ENCODE measurements around the gene HERC4.

DNA sequence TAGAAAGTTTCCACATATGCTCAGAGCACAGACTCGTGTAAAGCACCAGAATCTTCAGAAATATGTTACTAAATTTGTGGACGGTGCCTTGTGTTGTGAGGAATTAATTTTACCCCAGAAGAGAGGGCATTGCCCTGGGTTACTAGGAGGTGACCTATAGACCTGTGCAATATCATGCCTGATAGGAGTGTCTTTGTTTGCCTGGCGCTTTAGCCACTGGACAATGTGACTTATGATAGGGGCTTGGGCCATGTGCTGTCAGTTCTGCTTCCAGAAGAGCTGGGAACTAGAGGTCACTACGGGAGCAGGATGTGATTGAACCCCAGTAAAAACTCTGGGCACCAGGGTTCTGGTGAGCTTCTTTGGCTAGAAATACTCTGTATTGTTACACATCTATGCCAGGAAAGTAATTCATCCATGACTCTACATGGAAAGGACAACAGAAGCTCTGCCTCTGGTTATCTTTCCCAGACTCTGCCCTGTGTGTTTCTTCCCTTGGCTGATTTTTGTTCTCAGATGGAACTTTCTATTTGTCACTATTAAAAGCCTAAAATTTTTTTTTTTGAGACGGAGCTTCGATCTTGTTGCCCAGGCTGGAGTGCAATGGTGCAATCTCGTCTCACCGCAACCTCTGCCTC, 115.1 kb downstream of the HERC4 start:
- TF ChIP-seq POLR2AphosphoS5 (IDR thresholded peaks at IDR 0.05; ENCODE audit: low read depth, low read length) (no peak), SPI1 (IDR thresholded peaks at IDR 0.05; ENCODE audit: low read depth, low read length) (no peak), TAF1 (IDR thresholded peaks at IDR 0.05; ENCODE audit: low read depth, low read length) (no peak), POLR2A (IDR thresholded peaks at IDR 0.05; ENCODE audit: low read depth, low read length) (no peak)

All from GM12891 (cell line).